ENCODE results near the gene GABRR1.

The GABRR1 gene

DNA sequence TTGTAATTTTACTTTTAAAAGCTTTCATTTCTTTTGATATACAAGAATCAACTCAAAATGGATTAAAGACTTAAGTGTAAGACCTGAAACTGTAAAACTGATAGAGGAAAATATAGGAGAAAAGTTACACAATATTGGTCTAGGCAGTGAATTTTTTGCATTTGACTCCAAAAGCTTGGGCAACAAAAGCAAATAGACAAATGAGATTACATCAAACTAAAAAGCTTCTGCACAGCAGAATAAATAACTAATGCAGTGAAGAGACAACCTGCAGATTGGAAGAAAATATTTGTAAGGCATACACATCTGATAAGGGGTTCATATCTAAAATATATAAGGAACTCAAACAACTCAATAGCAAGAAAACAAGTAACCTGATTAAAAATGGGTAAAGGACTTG, 3.0 kb downstream of the GABRR1 start:
- DNase-seq, result no peak

DNA sequence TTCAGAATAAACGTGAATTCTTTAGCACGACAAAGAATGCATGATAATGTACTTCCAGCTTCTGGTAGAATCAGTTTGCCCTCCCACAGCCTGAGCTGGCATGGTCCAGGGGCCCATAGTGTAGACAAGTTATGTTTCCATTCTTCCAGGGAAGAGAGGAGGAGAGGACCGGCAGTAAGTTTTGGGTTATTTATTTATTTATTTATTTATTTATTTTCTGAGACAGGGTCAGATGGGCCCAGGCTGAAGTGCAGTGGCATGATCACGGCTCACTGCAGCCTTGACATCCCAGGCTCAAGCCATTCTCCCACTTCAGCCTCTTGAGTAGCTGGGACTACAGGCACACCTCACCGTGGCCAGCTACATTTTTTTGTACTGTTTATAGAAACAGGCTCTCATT, 4.7 kb downstream of the GABRR1 start:
- DNase-seq, result no peak

DNA sequence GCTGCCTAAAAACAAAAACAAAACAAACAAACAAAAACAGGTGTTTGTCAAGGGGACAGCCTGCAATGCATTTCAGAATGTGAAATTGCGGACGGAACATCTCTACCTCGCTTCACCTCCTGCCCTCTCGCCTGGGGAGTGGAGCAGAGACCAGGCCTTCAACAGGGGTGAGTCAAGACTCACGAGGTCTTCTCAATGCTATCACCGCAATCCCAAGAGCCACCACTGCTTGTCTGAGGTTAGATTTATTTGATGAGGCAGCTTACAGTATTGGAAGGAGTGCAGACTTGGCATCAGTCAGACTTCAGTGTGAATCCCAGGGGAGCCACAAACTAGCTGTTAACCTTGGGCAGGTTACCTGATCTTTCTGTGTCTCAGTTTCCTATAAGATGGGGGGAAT, 7.7 kb downstream of the GABRR1 start:
- no peak for DNase-seq

DNA sequence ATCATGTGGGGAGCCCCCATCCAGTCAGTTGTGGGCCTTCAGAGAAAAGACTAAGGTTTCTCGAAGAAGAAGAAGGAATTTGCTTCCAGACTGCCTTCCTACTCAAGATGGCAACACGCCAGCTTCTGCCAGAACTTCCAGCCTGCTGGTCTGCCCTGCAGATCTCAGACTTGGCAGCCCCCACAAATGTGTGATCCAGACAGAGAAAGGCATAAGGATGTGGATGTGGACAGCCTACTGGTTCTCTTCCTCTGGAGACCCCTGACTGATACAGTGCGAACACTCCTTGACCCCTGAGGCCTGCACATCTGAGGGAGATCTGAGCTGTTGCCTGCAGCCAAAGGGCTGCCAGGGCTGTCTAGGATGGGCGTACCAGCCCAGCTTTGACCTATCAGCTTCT, 8.6 kb downstream of the GABRR1 start:
- no peak for DNase-seq

DNA sequence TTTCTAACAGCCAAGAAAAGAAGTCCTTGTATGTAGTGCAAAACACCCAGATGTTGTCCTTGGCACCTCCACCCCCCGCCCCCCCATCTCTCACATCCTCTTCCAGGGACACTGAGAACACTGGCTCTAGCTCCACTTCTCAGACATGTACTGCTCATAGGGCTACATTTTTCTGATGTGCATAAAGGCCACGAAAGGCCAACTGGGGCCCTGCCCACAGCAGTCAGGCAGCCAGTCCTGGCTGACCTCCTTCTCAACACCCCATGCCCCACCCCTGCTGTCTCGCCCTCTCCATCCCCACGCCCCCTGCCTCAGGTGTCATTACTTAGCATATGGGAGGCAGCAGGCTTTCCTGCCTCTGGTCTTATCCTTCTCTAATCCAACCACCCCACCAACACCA, 11.3 kb downstream of the GABRR1 start:
- DNase-seq, result no peak

DNA sequence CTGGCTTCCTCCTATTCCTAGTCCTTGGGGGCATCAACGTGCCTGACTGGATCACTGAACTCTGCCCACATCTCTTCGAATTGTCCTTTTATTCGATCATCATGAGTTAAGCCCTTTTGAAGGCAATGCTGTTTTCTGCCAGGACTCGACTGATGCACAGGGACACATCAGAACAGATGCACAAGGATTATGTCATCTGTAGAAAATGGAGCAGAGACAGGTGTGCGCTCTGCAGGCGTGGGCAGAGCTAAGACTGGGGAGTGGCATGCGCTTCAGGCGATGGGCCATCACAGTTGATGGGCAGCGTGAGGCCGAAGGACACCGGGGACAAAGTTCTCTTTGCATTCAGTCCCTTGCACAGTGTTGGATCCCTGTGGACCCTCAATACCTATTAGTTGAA, 13.1 kb downstream of the GABRR1 start:
- DNase-seq, result no peak

DNA sequence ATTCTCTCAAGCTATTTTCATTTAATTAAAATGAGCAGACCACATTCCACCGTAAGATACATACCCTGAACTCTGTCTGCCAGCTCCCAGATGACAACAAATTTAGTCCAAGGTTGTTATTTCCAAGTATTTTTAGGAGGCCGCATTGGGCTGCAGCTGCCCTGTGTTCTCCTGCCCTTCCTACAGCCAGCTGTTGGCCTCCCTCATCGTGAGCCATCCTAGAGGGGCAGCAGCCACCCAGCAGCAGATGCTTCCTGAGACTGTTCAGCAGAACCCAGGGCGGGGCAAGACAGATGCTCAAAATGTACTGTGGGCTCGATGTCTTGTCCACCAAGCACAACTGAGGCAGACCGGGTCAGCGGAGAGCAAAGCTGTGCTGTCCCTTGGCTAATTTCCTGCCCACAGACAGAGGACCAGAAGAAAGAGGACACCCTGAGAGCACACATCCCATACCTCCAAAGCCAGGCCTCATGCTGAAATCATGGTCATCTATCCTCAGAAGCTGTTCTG, 16.4 kb downstream of the GABRR1 start:
- DNase-seq, result no peak

DNA sequence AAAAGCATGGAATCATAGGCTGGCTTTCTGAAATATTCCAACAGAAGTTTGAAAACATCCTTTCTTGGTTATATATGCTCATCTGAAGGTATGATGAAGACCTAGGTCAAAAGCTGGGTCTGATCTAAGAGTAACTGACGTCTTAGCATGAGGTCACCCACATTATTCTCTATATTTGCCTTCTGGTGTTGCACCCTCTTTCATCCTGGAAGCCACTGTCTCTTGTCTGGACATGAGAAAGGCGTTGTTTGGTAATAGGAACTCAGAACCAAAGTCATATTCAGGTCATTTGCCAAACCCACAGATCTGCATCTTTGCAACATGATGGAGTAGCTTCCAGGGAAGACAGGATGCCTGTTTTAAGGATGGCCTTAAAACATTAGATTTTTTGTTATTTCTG, 17.6 kb downstream of the GABRR1 start:
- DNase-seq, result no peak

DNA sequence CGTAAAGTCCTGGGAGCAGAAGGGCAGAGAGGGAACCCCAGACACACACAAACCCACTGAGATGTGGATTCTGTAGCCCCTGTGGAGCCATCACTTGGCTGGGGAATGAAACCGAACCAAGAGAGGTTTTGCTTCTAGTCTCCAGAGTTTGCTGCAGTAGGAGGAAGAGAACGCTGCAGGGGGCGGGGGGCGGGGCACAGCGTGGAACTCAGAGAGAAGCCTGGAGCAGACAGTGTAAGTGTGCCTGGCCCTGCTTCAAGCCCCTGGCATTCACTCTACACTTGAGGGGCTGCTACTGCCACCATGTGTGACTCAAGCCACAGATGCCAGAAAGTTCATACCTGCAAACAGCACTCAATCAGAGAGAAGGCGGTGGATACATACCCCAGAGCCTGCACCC, 18.9 kb downstream of the GABRR1 start:
- DNase-seq, result no peak

DNA sequence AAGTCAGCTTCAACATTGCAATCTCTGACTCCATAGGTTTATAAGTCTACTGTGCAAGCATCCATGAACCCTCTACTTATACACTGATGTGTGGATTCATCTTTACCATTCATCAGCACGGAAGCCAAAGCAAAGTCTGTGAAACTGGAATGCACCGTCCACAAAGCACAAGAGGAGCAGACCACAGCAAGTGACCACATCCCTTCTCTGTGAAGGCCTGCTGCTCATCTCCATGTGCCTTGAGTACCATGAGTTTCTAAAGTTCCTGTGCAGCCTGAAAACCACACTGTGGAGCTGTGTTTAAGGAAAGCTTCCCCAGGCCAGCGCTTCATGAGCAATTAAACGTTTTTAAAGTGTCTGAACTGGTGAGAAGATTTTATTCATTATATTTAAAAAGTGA, 20.0 kb downstream of the GABRR1 start:
- DNase-seq, result no peak

DNA sequence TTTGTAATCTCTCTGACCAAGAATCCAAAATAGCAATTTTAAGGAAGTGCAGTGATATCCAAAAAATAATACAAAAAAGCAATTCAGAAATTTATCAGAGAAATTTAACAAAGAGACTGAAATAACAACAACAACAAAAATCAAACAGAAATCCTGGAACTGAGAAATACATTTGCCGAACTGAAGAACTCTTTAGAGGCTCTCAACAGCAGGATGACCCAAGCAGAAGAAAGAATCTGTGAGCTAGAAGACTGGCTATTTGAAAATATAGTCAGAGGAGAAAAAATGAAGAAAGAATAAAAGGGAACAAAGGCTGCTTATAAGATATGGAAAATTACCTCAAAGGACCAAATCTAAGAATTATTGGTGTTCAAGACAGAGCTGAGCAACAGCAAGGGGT, 22.6 kb downstream of the GABRR1 start:
- DNase-seq, result no peak

DNA sequence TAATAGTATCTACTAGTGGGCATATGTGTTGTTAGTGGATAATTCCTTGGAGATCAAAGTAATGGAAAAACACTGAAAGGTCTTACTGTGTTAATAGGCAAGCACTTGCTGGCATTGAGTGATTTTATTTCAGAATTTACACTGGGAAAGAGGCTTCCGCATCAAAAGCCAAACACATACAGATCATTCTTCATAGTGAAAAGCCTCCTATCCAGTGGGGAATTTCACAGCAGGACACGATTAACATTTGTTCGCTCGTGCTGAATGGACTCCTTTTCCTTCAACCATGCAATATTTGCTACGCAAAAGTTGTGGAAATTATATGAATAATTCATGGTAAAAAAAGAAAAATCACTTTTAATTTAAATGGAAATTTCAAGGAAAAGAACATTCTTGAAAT, 26.4 kb downstream of the GABRR1 start:
- no peak for DNase-seq

DNA sequence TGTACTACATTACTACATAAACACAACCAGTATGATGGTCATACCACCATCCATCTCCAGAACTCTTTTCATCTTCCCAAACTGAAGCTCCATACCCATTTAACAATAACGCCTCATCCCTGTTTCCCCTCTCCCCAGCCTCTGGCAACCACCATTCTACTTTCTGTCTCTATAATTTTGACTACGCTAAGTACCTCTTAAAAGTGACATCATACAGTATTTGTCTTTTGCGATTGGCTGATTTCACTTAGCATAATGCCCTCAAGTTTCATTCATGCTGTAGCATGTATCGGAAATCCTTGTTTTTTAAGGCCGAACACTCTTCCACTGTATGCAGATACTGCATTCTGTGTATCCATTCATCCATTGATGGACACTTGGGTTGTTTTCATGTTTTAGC, 29.7 kb downstream of the GABRR1 start:
- DNase-seq, result no peak

DNA sequence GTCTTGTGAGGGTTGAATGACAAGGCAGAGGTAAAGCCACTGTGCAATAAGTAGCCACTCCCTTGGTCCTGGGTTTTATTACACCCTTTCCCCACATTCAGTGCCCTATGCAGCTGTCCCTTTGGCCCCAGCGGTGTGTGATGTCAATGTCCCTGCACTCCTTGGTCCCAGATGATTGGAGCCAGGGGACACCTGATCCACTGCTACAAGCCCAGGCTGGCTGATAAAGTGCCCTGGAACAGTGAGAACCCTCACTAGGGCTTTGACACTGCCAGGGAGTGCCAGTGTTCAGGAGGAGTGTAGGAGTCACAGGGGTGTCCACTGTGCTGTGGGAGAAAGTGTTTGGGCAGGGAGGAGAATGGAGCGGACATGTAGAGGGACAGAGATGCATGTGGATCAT, 30.4 kb downstream of the GABRR1 start:
- no peak for DNase-seq

DNA sequence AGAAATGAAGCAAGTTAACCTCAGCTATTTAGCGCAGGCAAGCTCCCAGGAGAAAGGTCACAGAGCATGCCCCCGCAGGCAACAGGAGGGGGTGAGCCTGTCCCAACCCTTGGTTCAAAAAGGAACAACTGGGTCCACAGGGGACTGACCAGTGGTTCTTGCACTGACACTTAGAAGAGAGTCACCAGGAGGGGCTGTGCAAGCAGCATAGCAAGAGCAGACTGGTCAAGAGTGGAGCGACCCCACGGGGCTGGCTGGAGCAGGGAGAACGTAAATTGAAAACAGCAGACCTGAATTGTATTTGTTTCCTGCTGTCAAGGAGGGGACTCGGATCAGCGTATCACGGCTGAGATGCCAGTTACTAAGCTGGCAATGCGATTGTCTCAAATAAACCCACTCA, 32.8 kb downstream of the GABRR1 start:
- DNase-seq, result no peak

DNA sequence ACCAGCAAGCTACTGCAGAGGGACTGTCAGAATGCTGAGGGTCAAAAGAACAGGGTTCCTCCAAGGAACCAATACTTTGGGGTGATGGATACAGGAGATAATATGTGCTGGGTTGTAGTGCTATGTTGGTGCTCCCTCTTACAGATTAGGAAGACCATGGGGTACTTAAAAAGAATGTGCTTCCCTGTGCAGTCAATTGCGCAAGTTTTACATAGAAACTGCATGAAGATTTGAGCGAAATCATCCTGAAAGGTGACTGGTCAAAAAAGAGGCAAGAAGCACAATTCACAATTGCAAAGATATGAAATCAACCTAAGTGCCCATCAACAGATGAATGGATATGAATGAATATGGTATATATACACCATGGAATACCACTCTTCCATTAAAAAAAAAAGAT, 33.9 kb downstream of the GABRR1 start:
- no peak for DNase-seq

DNA sequence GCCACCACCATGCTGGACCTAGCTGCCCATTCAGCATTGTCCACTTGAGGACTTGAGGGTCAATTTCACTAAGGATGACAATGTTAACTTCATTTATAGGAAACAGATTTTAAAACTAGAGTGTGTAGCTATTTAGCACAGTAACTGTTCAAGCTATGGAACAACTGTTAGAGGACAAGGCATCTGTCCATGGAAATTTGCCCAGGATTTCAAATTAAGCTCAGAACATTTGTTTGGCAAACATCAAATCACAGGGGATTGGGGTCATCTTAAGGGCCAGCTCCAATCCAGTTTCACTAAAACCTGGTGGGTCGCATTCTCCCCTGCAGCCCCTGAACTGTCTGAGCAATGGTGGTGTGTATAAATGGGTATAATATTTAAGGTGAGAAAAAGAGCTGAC, 36.2 kb downstream of the GABRR1 start:
- no peak for DNase-seq

DNA sequence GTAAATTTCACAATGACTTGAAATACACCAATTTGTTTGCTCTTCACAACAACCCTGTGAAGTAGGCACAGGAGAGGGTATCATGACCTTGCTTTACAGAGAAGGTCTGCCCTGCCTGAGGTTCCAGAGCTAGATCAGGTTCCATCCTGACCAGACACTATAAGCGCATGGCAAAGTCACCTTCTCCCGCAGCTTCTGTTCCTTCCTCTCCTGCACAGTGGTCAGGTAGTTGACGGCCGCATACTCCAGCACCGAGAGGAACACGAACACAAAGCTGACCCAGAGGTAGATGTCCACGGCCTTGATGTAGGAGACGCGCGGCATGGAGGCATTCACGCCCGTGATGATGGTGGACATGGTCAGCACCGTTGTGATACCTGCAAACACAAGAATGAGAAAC, 37.0 kb downstream of the GABRR1 start:
- DNase-seq, result no peak

DNA sequence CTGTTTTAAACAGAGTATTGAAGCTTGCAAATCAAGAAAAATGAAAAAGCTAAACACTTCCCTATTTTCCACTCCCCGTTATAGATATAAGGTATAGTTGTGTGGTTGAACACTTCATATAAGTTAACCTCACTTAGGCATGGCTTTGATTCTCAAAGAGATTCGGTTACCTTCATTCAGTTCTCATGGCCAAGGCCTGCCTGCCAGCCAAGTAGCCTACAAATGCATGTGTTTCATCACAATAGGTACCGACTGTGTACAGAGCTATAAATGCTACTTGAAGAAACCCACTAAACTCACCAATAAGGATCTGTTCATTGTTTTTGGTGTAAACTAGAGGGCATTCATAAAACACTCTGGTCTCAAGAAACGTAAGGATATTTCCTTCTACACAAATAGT, 43.5 kb downstream of the GABRR1 start:
- DNase-seq, result no peak

DNA sequence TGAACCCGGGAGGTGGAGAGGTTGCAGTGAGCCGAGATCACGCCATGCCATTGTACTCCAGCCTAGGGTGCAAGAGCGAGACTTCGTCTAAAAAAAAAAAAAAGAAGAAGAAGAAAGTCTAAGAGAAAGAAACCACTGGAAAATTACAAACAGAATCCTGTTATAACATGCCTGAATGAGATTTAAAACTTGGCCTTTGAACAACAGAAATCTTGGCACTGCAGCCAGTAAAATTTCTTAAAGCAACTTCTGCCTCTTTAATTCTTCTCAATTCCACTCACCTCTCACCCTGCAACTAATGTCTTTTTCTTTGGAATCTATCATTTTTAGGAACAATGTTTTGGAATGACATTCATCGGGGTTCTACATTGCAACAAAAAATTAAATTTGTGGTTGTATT, 45.0 kb downstream of the GABRR1 start:
- DNase-seq, result no peak

DNA sequence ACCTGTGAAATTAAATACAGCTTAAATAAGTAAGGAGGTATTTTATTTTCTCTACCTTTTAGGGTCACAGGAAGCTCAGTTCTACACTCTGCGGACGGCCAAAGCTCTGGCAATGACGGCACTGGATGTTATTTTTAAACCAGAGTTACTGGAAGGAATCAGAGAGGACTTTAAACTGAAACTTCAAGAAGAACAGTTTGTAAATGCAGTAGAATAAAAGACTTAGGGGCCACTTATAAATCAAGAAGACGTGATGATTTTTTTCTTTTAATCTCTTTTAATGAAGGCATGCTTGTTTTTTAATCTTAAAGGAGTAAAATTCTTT, 55.1 kb downstream of the GABRR1 start:
- no peak for DNase-seq

DNA sequence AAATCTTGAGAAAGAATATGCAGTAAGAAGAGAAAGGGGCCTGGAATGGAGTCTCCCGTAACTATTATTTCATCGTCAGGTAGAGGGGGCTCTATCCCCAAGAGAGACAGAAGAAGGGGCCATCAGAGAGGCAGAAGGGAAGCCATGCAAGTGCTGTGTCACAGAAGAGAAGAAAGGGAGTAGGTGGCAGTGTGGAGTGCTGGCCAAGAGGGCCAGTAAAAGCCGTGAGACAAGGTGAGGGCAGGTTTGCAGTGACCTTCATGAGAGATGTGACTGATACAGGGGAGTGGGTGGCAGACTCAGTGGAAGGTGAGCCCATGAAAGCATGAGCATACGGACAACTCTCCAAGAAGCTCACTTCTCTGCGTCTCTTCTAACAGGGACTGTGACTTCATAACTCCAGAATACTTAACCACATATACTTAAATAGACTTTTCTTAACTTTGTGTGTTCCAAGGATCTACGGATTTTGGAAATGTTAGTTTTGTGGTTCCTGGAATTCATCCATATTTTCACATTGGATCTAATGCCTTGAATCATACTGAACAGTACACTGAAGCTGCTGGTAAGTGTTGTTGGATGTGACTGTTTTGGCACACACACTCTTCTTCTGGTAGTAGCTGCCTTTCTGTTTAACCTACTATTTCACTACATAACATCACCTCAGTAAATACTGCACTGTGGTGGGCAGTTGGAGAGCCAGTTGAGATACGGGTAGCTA, 55.7 kb downstream of the GABRR1 start:
- no peak for DNase-seq

DNA sequence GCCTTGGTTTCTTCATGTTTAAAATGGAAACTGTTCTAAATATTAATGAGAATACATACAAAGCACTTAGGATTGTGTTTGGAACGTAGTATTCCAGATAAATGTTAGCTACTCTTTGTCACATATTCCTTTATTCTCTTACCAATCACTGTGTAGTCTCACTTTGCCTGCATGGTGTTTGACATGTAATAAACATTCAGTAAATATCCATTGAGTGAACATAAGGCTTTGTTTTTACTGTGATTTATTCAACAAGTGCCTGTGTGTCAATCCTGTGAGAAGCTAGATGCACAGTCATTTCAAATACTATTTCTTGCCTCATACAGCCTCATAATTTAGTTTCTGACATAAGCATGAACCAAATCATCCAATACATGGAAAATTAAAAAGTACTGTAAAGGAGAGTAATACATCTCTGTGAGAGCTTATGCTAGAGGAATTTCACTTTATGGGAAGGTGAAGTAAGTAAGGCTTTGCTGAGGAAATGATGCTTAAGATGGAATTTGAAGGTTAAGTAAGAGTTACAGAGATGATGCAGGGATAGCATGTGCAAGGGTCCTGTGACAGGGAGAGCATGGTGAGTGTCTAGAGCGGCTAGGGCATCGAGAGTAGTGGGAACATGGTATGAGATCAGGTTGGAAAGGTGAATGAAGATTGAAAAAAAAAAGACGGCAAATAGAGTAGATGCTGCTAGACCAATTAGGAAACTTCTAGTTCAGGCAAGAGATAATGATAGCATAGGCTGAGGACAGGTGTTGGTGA, 56.6 kb downstream of the GABRR1 start:
- no peak for DNase-seq

DNA sequence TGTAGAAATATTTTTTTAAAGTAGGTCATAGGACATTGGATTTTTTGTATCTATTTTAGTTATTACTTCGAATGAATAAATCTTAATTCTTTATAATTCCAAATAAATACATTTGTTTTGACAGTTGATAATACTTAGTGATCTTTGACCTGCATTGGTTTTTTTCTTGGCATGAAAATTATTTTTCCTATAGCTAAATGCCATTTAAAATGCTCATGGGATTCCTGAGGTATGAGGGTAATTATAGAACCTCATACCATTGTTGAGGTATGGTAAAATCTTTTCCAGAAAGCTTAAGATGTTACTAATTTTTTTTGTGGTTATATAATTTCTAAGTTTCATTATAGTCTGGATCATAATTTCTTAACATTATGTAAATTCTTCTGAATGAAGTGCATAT, 63.0 kb downstream of the GABRR1 start:
- DNase-seq, result no peak
